Measurements from ENCODE around the gene P4HA3.

DNA sequence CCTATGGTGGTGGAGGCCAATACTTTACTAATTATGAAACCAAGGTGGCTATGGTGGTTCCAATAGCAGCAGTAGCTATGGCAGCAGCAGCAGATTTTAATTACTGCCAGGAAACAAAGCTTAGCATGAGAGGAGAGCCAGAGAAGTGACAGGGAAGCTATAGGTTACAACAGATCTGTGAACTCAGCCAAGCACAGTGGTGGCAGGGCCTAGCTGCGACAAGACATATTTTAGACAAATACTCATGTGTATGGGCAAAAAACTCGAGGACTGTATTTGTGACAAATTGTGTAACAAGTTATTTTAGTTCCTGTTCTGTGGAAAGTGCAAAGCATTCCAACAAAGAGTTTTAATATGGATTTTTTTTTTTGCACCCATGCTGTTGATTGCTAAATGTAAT lies 44.2 kb upstream of the P4HA3 start:
- no peak for TF ChIP-seq FOXA1 (IDR thresholded peaks at IDR 0.05)
- no peak for TF ChIP-seq TARDBP (IDR thresholded peaks at IDR 0.05)
- TF ChIP-seq FOXM1 (IDR thresholded peaks at IDR 0.05; ENCODE audit: borderline replicate concordance): no peak
- TF ChIP-seq SP1 (IDR thresholded peaks at IDR 0.05): no peak
